ENCODE results near the gene CSF3R. TPM values are rescaled to one million over a fixed set of nuclear protein-coding genes. Genes with fewer than 3 reads are reported as not detected.

Gene CSF3R
- total RNA-seq, 1 experiment from 2014 or later: not detected

- Mint-ChIP-seq H3K27me3 (ENCODE audit: low read depth) (peaks cover 46% of the 10 kb centered on the region), H3K4me1 (peaks cover 13% of the 10 kb centered on the region in 2 experiments), H3K27ac (peak overlapping the region in 1 of 3 experiments; percentile 10; a peak in 4 of 7 replicates), H3K36me3 (ENCODE audit: insufficient read depth in 1 of 3, low read depth in 3 of 3) (no peaks in the 10 kb centered on the region), H3K4me3 (no peak overlapping the region), H3K9me3 (peaks cover 0 to 8% of the 10 kb centered on the region in 2 experiments; a peak in 2 of 5 replicates)
- no peak overlapping the region for H4K5ac ChIP-seq (ENCODE audit: insufficient read length, low read depth, low read length)
- H4K91ac ChIP-seq (ENCODE audit: insufficient read length, low read depth, low read length): no peak overlapping the region
- no peak overlapping the region for H2AFZ ChIP-seq (ENCODE audit: low read length)
- H3K18ac ChIP-seq (ENCODE audit: insufficient read length, low read depth, low read length): no peak overlapping the region
- no peak overlapping the region; the same call in 1 of the 2 replicates for H3K14ac ChIP-seq (ENCODE audit: insufficient read depth, low read length)
- H2BK120ac ChIP-seq (ENCODE audit: low read depth, low read length, poor library complexity, severe bottlenecking): no peak overlapping the region
- no peak for DNase-seq
- no peaks in the 10 kb centered on the region; the same call in 1 of the 2 replicates for H3K27me3 ChIP-seq (ENCODE audit: insufficient read depth, low read length)
- no peak overlapping the region for H3K9ac ChIP-seq (ENCODE audit: extremely low read depth, insufficient read length, low read length)
- no peak overlapping the region for H3K4ac ChIP-seq (ENCODE audit: low read depth, low read length)
- H4K20me1 ChIP-seq (ENCODE audit: control insufficient read depth, insufficient read depth, insufficient read length): no peaks in the 10 kb centered on the region
- H3K27ac ChIP-seq (ENCODE audit: insufficient read length, low read depth, low read length): no peak overlapping the region
- H3T11ph ChIP-seq (ENCODE audit: low read length): no peak overlapping the region
- H2BK15ac ChIP-seq (ENCODE audit: low read depth, low read length): no peak overlapping the region
- no peaks in the 10 kb centered on the region for H3K23me2 ChIP-seq (ENCODE audit: insufficient read length, low read depth, low read length, poor library complexity, severe bottlenecking)
- no CpG with 5 or more reads among the region's 26 CpGs for WGBS (ENCODE audit: extremely low coverage, insufficient read length, low lambda C conversion rate)
- no peak overlapping the region for H4K8ac ChIP-seq (replicated peaks; ENCODE audit: insufficient read length, low read depth, low read length)
- H2BK20ac ChIP-seq (ENCODE audit: low read depth, low read length, poor library complexity, severe bottlenecking): no peak overlapping the region
- no peaks in the 10 kb centered on the region for H3K79me1 ChIP-seq (ENCODE audit: insufficient read depth, low read depth, low read length, poor library complexity, severe bottlenecking)
- no peak overlapping the region for H2BK12ac ChIP-seq (ENCODE audit: insufficient read length, low read depth, low read length)
- no peak overlapping the region for H3K23ac ChIP-seq (ENCODE audit: insufficient read length, low read depth, low read length)
- no peak for TF ChIP-seq CTCF (conservative IDR thresholded peaks at IDR 0.05)
- no peak overlapping the region for H3K56ac ChIP-seq (ENCODE audit: insufficient read length, low read depth, low read length)
- H3K79me2 ChIP-seq (ENCODE audit: insufficient read depth, low read length): no peaks in the 10 kb centered on the region
- H2BK5ac ChIP-seq (ENCODE audit: insufficient read length, low read length): no peak overlapping the region
- no peak overlapping the region for H3K4me2 ChIP-seq (ENCODE audit: insufficient read depth, insufficient read length, low read length)
- H3K4me1 ChIP-seq (ENCODE audit: insufficient read depth, low read length): no peaks in the 10 kb centered on the region; the same call in 1 of the 2 replicates
- H2AK5ac ChIP-seq (ENCODE audit: insufficient read length, low read length): no peak overlapping the region
- no peaks in the 10 kb centered on the region for H3K9me3 ChIP-seq (ENCODE audit: control insufficient read depth, low read depth, low read length)
Measured at GRCh38 chr1:36481771-36482723, 666 bp downstream of the CSF3R start.

Data from H9 (cell line).